GM12891 (cell line): ENCODE data around the gene OR2Z1.

ENCODE experiments used
- POLR2A ChIP-seq: IDR thresholded peaks from 2 replicates; pipeline ENCODE4 v1.6.1; 2011; ENCODE audit warnings: low read depth, low read length, control low read depth
- POLR2AphosphoS5 ChIP-seq: IDR thresholded peaks from 2 replicates; pipeline ENCODE4 v1.6.1; 2011; ENCODE audit warnings: low read depth, low read length, control low read depth

DNA sequence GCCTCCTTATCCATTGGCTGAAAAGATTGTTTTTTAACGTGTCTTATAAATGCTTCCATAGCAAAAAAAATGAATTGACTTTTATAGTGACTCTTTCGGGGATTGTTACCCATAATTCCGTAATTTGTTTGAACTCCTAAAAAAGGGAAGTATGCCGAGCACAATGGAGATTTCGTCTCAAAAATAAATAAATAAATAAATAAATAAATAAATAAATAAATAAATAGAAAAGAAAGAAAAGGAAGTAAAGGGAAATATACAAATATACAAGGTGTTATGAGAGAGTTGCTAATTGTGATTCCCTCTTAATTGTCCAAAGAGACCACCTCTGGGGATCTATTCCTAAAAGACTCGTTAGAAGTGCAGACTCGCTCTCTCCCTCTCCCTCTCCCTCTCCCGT lies 16.9 kb downstream of the OR2Z1 start:
- TF ChIP-seq POLR2A: no peak
- TF ChIP-seq POLR2AphosphoS5: no peak
